Measurements from ENCODE around the gene TANC1.

DNA sequence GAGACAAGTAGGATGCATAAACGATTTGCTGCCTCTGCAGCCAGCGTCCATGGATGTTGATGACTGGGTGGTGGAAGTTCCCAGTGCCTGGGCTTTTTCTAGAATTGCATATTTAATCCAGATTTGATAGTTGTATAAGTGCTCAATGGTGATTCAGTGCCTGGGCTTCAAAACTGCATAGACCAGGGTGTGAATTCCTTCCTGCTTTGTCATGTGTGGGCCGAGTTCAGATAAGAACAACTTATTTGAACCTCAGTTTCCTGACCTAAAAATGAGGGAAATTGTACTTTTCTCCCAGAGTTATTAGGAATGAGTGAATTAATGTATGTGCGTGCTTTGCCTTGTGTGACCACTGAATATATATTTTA is 163.5 kb downstream of the TANC1 start:
- TF ChIP-seq, protein P1, sequence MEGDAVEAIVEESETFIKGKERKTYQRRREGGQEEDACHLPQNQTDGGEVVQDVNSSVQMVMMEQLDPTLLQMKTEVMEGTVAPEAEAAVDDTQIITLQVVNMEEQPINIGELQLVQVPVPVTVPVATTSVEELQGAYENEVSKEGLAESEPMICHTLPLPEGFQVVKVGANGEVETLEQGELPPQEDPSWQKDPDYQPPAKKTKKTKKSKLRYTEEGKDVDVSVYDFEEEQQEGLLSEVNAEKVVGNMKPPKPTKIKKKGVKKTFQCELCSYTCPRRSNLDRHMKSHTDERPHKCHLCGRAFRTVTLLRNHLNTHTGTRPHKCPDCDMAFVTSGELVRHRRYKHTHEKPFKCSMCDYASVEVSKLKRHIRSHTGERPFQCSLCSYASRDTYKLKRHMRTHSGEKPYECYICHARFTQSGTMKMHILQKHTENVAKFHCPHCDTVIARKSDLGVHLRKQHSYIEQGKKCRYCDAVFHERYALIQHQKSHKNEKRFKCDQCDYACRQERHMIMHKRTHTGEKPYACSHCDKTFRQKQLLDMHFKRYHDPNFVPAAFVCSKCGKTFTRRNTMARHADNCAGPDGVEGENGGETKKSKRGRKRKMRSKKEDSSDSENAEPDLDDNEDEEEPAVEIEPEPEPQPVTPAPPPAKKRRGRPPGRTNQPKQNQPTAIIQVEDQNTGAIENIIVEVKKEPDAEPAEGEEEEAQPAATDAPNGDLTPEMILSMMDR (IDR thresholded peaks at IDR 0.05): no peak
- TF ChIP-seq POLR2A (IDR thresholded peaks at IDR 0.05): no peak

All from testis (tissue), 2 donors.